Retinal pigment epithelial cell (primary cell): ENCODE results near the gene GOLGA1.

Experiments used
- DNase-seq: peaks from one replicate; pipeline ENCODE4 v3.0.0-alpha.2; 2010; ENCODE audit warnings: low read depth
- H3K4me3 ChIP-seq: 2 replicates; pipeline ENCODE4 v1.5.1; 2011; ENCODE audit warnings: mild to moderate bottlenecking, low read length, control low read depth, moderate library complexity
- TF ChIP-seq, protein P1 (sequence below): conservative IDR thresholded peaks from 2 replicates; pipeline ENCODE4 v1.5.1; 2011; ENCODE audit warnings: low read depth, low read length, control low read depth, inconsistent platforms

GOLGA1 gene, protein sequence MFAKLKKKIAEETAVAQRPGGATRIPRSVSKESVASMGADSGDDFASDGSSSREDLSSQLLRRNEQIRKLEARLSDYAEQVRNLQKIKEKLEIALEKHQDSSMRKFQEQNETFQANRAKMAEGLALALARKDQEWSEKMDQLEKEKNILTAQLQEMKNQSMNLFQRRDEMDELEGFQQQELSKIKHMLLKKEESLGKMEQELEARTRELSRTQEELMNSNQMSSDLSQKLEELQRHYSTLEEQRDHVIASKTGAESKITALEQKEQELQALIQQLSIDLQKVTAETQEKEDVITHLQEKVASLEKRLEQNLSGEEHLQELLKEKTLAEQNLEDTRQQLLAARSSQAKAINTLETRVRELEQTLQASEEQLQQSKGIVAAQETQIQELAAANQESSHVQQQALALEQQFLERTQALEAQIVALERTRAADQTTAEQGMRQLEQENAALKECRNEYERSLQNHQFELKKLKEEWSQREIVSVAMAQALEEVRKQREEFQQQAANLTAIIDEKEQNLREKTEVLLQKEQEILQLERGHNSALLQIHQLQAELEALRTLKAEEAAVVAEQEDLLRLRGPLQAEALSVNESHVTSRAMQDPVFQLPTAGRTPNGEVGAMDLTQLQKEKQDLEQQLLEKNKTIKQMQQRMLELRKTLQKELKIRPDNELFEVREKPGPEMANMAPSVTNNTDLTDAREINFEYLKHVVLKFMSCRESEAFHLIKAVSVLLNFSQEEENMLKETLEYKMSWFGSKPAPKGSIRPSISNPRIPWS

DNA sequence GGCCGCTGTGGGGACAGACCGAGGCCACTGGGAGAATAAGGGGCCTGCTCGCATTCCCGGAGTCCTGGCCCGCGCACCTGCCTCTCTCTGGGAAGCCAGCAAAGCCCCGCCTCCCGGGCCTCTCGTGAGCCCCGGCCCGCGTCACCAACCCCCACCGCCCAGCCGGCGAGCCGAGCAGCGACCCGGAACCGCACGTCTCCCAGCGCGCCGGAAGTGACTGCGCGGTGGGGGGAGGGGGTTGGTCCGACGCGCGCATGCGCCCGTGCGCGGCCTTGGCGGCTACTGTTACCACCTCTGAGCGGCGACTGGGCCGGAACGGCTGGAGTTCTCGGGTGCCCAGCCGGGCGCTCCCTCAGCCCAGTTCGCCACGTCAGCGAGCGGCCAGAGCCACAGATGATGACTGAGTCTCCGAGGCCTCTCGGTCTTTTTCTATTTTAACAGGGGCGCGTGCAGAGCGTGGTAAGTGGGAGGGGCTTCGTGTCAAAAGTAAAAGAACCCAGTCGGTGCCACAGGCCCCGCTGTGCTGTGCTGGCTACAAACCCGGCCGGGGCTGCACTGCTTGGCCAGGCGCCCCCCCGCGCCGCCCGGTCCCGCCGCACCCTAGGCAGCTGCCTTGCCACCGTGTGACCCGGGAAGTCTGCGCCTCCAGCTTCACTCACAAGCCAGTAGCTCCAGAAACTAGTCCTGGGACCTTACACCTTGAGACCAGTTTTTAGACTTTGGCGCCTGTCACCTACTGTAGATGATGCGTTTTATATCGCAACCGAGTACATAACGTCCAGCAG lies at the start of gene GOLGA1:
GOLGA1 (minus strand) TSS at position 190 of the 785 bp plus-strand sequence. CDS start 2,372 bp downstream, outside the sequence.
- DNase-seq: peak; percentile 67
- TF ChIP-seq, protein P1, sequence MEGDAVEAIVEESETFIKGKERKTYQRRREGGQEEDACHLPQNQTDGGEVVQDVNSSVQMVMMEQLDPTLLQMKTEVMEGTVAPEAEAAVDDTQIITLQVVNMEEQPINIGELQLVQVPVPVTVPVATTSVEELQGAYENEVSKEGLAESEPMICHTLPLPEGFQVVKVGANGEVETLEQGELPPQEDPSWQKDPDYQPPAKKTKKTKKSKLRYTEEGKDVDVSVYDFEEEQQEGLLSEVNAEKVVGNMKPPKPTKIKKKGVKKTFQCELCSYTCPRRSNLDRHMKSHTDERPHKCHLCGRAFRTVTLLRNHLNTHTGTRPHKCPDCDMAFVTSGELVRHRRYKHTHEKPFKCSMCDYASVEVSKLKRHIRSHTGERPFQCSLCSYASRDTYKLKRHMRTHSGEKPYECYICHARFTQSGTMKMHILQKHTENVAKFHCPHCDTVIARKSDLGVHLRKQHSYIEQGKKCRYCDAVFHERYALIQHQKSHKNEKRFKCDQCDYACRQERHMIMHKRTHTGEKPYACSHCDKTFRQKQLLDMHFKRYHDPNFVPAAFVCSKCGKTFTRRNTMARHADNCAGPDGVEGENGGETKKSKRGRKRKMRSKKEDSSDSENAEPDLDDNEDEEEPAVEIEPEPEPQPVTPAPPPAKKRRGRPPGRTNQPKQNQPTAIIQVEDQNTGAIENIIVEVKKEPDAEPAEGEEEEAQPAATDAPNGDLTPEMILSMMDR: no peak
- peak within 1 kb of the TSS; percentile 71 for H3K4me3 ChIP-seq

DNA sequence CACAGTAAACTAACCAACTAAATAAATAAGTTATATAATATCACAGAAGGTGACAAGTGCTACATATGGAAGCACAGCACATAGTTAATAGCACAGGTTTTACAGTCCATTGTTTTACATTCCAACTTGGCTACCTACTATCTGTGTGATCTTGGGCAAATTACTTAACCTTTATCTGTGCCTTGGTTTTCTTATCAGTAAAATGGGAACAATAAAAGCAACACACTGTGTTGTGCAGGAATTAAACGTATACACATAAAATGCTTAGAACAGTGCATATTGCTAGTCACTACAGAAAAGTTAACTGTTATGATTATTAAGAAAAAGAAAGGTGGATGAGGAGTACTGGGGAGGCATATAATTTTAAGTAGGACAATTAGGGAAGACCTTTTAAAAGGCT lies 42.8 kb upstream of the GOLGA1 start:
- H3K4me3 ChIP-seq: no peak overlapping the region
- TF ChIP-seq, protein P1: no peak
- no peak for DNase-seq

DNA sequence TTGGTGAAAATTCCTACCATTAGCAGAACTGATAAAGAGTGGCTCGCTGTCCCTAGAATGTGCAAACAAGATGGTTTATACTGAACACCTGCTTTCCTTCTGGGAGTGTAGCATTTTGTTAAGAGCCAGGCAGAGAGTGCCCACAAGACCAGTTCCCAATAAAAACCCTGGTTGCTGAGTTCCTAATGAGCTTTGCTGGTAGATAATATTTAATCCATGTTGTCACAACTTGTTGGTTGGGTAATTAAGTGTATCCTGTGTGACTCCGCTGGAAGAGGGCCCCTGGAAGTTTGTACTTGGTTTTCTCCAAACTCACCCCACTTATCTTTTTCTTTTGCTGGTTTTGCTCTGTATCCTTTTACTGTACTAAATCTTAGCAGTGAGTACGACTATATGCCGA lies 39.5 kb upstream of the GOLGA1 start:
- no peak overlapping the region for H3K4me3 ChIP-seq
- DNase-seq: no peak
- TF ChIP-seq, protein P1: no peak

DNA sequence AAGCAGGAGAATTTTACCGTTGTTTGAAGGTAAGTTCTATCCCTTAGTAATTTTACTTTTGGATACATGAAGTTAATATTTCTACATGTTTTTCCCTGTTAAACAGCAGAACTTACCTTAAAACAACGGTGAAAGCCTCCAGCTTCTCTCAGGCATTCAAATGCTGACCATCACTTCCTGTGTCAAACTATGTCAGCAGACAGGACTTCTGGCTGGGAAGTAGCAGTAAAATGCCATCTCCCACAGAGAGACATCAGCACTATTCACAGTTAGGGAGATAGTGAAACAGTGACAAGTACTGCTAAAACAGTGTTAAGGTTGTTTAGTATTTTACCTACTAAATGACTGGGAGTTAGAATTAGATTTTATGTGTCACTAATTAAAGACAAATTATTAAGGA lies 34.2 kb upstream of the GOLGA1 start:
- TF ChIP-seq, protein P1: no peak
- DNase-seq: no peak
- no peak overlapping the region for H3K4me3 ChIP-seq

DNA sequence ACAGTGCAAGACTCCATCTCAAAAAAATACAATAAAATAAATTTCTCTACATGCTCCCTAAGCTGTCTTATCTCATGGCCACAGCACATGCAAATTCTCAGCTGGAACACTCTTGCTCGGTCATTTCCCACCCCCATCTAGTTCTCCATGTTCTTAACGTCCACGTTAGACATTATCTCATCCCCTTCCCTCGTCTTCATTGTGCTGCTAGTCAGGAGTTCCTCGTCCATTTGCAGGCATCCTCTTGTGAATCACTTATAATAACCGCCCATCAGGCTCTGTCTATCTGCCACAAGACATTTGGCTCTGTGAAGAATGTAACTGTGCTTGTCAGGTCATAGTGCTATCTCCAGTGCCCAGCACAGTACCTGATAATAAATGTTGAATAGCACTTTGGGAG lies 32.9 kb upstream of the GOLGA1 start:
- H3K4me3 ChIP-seq: no peak overlapping the region
- DNase-seq: no peak
- TF ChIP-seq, protein P1: no peak

DNA sequence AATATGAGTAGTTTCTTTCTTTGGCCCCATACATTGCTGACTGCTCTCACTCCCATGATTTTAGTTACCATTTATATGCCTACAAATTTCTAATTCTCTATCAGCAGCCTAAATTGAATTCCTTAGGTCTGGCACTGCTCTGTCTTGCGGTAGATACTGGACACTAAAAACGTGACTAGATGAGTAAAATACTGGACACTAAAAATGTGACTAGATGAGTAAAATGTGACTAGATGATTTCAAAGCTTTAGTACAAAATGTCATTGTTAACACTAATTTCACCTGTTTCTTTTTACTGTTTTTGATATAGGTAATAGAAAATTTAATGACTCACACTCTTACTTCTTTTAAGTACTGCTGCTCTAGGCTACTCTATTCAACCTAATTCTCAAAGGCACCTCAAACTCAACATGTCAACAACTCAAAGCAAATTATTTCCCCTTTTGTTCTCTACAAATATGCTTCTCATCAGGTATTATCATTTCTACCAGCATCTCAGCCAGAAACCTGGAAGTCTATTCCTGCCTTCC lies 31.4 kb upstream of the GOLGA1 start:
- no peak overlapping the region for H3K4me3 ChIP-seq
- TF ChIP-seq, protein P1: no peak
- no peak for DNase-seq
